ENCODE measurements around the gene PXMP4.

The PXMP4 gene

GRCh38 chr20:33668466-33669155 is 51.5 kb downstream of the PXMP4 start:
- DNase-seq (ENCODE audit: low read depth): no peak

GRCh38 chr20:33667676-33668465 is 52.2 kb downstream of the PXMP4 start:
- DNase-seq (ENCODE audit: low read depth): peak; percentile 67

DNA sequence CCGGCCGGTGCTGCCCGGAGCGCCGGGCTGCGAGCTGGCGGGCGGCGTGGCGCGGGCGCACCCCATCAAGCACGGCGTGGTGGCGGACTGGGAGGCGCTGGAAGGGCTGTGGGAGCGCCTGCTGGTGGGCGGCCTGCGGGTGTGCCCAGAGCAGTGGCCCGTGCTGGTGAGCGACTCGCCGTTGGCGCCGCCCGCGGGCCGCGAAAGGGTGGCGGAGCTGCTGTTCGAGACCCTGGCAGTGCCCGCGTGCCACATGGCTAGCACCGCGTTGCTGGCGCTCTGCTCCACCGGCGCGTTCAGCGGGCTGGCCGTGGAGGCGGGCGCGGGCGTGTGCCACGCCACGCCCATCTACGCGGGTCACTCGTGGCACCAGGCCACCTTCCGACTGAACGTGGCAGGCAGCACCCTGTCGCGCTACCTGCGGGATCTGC is 52.9 kb downstream of the PXMP4 start:
- DNase-seq (ENCODE audit: low read depth): no peak

DNA sequence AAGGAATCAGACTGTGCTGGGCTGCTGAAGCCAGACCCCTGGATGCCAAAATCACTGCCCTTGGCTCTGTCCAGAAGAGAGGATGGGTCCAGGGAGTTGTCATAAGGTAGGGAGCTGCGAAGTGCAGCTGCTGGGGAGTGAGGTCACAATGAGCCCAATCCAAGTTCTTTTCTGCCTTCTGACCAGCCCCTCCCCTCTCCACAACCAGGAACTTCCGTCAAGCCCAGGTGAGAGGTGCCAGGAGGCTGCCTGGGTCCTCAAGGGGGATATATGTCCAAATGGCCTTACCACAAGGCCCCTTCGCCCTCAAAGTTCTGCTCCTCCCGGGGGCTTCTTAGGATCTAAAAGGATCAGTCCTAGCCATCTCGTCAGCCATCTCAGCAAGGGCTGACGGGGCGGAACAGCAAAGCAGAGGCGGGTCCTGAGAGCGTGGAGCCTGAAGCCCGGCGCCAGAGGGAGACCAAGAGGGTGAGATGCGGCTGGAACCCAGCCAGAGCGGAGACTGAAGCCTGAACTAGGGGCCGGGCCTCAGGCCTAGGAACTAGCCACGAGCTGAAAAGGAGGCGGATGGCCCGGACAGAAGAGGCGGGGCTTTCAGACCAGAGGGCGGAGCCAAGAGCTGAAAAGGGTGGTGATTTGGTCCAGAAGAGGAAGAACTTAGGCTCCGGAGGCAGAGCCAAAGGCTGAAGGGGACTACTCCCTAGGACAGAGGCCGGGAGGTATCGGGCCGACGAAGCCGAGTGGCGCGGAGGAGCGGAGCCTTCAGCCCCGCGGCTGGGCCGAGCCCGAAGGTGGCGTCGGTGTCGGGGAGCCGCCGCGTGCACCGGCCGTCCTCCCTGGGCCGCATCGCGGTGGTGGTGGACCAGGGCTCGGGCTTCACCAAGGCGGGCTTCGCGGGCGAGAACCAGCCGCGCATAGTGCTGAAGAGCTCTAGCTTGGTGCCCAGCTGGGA is 53.5 kb downstream of the PXMP4 start, which contains the start of gene ACTL10:
TSS of gene ACTL10 (plus strand) at position 651 of the 952 bp plus-strand sequence. CDS start 555 bp downstream, outside the sequence.
- peak; percentile 66 for DNase-seq (ENCODE audit: low read depth)

DNA sequence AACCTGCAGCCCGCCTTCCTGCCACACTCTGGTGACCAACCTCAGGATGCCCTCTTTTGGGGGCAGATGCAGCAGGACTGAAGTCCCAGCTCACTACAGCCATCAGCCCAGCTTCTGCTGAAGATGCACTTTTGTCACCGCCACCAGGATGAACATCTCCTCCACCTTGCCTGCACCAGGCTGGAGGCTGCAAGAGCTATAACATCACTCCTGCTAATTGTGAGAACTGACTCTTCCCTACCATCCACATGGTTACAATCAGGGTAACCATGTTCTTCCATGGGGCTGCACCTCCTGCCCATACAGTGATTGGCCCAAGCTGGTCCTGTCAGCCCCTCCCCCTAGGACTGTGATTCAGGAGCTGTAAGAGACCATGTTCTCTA is 55.4 kb downstream of the PXMP4 start:
- DNase-seq (ENCODE audit: low read depth): no peak

- DNase-seq (ENCODE audit: low read depth): no peak
These were observed 55.9 kb downstream of the PXMP4 start for GRCh38 chr20:33664085-33664761.

- peak; percentile 79 for DNase-seq (ENCODE audit: low read depth)
These were observed 56.7 kb downstream of the PXMP4 start for GRCh38 chr20:33663161-33664084.

- DNase-seq (ENCODE audit: low read depth): no peak
These were observed 57.9 kb downstream of the PXMP4 start, which contains the start of gene C20orf144 for GRCh38 chr20:33662172-33662571. C20orf144 (plus strand) TSS chr20:33662327; CDS start chr20:33662346, 19 bp downstream.

DNA sequence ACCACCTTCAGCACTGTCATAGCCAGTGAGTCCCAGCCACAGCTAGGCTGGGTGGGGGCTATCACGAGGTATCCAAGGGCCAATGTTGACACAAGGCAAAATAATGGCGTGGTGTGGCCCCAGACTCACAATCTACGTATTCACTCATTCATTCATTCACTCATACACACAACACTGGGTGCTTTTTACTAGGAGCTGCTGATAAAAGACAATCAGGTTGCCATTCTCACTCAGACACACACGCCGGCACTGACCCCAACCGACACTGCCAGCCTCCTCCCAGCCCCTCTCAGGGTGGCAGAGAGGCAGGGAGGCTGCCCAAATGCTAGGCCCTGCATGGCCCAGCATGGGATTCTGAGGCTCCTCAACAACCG is 59.4 kb downstream of the PXMP4 start:
- DNase-seq (ENCODE audit: low read depth): no peak

GRCh38 chr20:33660035-33660684 is 60.0 kb downstream of the PXMP4 start:
- DNase-seq (ENCODE audit: low read depth): no peak

DNA sequence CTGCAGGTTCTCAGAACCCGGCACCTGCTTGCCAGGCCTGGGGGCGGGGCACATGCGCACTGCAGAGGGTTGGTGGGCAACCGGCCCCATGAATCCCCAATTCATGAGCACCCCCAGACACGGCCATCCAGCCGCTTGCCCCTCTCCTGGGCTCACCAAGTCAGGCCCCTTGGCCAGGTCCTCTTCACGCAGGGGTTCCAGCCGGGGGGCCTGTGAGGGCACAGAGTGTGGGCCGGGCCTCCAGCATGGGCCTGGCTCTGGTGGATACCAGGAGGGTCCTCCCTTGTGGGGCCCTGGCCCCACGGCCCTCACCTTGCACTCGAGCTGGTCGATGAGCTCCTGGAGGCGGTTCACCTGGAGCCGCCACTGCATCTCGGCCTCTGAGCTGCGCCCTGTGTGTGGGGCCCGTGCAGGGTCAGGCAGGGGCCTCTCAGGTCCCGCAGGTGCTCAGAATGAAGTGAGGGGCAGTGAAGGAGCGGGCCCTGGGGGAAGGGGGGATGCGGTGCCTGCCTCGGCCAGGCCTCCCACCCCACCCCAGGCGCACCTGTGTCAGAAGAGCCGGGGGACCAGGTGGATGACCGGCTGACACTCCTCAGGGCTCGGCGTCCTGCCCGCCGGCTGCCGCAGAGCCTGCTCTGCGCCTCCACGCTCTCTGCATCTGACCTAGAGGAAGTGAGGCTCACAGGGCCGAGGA is 60.6 kb downstream of the PXMP4 start:
- DNase-seq (ENCODE audit: low read depth): no peak

GRCh38 chr20:33658929-33659328 is 61.2 kb downstream of the PXMP4 start:
- DNase-seq (ENCODE audit: low read depth): no peak

DNA sequence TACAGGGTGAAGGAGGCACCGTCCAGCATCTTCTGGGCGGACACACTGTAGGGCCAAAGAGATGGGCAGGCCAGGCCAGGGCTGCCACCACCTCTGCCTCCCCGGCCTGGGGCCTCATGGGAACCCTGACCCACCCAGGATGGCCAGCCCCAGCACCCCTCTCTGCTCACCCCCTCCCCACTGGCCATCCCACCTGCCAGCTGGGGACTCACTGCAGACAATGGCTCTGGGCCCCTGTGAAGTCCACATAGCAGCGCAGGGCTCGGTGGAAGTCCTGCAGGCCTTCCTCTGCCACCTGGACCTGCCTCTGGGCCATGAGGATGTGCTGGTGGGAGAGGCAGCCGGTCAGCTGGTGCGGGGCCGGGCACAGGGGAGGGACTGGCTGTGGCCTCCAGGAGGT is 61.6 kb downstream of the PXMP4 start:
- no peak for DNase-seq (ENCODE audit: low read depth)

DNA sequence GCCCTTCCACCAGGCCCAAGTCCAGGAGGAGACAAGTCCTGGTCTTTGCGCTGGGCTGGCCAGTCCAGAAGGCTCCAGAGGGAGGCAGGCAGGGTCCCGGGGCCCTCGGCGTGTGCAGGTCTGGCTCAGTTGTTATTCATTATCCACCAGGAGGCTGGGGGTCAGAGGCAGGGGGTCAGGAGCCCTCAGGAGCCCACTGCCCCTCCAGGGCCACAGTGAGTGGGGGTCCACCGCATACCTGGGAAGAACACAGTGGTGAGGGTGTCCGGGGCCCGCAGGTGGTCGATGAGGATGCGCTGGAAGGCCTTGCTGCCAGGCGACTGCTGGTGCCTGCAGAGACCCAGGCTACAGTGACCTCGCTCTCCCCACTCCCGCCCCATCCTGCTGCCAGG is 62.4 kb downstream of the PXMP4 start:
- DNase-seq (ENCODE audit: low read depth): no peak

DNA sequence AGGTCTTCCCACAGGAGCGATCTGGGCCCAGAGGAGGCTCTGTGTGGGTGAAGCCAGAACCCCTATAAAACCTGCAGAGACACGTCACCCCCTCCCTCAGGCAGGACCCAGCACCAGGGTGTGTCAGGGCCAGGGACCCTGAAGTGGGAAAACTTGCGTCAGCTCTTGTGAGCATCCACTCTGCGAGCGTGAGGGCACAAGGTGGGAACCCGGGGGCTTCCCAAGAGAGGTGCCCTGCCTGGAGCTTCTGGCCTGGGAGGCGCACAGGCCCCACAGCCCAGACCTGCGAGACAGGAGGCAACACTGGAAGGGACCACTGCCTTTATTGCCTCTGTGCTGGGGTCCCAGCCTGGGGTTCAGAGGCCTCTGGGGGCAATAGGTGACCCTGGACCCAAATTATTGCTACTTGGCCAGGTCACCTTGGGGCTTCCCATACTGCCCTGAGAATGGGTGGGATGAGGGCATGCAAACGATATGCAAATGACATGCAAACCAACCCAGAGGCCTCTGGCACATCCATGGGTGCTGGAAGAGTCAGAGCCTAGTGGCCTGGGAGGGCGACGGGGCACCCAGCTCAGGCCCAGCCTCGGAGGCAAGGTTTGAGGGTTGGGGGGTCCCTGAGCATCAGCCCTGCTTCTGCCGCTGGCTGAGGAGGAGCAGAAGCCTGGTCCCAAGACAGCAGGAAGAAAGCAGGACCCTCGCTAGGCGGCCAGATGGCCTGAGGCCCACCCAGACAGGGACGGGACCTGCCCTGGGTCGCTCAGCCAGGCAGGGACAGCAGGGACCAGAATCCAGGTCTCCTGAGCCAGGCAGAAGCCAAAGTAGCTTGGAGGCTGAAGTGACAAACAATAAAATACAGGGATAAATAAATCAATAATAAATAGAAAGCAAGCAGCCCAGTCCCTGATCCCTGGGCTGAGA is 63.1 kb downstream of the PXMP4 start:
- DNase-seq (ENCODE audit: low read depth): no peak

DNA sequence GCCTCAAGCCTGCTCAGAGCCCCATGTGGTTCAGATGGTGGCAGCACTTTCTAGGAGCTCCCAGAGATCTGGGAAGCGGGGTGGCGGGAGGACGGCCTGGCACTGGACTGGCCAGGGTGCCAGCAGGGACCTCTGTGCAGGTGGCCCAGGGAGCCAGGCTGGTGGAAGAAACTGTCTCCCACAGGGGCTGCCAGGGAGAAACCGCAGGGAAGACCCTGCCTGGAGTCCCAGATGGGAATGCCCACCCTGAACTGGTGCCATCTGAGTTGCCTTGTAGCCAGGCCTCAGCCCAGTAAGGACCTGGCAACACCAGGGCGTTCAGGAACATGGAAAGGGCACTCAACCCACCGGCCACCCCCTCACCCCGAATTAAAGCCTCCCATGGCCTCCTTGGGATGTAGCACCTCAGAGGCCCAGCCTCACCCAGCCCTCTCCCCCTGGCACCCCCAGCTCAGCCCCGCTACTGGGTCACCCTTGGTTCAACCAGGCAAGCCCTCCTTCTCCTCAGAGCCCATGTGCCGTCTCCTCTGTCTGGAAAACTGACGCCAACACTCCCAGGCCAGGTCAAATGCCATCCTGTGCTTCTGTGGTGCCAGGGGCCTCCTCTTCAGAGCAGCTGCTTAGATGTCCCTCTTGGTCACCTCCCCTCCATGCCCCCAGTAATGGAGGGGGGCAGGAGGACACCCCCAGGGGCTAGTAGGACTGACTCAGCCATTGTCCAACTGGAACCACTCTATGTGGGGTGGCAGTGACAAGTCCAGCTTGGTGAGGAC is 63.9 kb downstream of the PXMP4 start:
- DNase-seq (ENCODE audit: low read depth): no peak

GRCh38 chr20:33655164-33655563 is 64.9 kb downstream of the PXMP4 start:
- no peak for DNase-seq (ENCODE audit: low read depth)

Measured in activated T-helper 1 cell treated with Interleukin-2 at 50 U/mL for 16 hours (primary cell).